A549 (cell line): ENCODE data around the gene ORMDL2. TPM values are rescaled to one million over a fixed set of nuclear protein-coding genes. Genes with fewer than 3 reads are reported as not detected.

Source experiments
- ATAC-seq, 2 experiments: fragments of 200-7000 bp in 1 of 2; fragments of >200 bp in 1 of 2; cut with Nextera tagmentation in 1 of 2; cut with Tn5 transposase in 1 of 2; 3 replicates each; pipeline versions ENCODE4 v1.8.0 to v1.9.1; 2018 to 2020; ENCODE audit warnings: mild to moderate bottlenecking in 1 of 2, moderate library complexity in 1 of 2
- CTCF ChIA-PET: fragments of 300-600 bp; sonication (Branson Sonifier 250); formaldehyde crosslinking; extraction: SDS; loops from one replicate; lab custom pipeline; 2021; ENCODE audit warnings: antibody characterized with exemption, inconsistent platforms; lab: Yijun Ruan, JAX
- POLR2A ChIA-PET: fragments of 350-600 bp; formaldehyde crosslinking; extraction: SDS; loops from one replicate; lab custom pipeline; 2021; ENCODE audit warnings: antibody characterized with exemption, inconsistent platforms; lab: Yijun Ruan, JAX
- DNase-seq, 2 experiments: peaks; one replicate each; pipeline versions ENCODE4 v3.0.0 to v3.0.0-alpha.2; 2011 to 2016; ENCODE audit warnings: low read depth in 1 of 2, low spot score in 1 of 2
- FAIRE-seq: peaks from 2 replicates; lab custom pipeline; 2011; peaks lifted over from hg19 to GRCh38; lab: Jason Lieb, UNC
- H3K27ac ChIP-seq, 2 experiments: fragments of >200 bp; sonication (Bioruptor Twin); formaldehyde crosslinking; 3 replicates each; pipeline ENCODE4 v1.5.1; 2016 to 2017
- H3K4me1 ChIP-seq: fragments of >200 bp; sonication (Bioruptor Twin); formaldehyde crosslinking; 3 replicates; pipeline ENCODE4 v1.6.1; 2016
- H3K4me2 ChIP-seq: fragments of >200 bp; sonication (Bioruptor Twin); formaldehyde crosslinking; 3 replicates; pipeline ENCODE4 v1.6.1; 2016
- H3K4me3 ChIP-seq: fragments of >200 bp; sonication (Bioruptor Twin); formaldehyde crosslinking; 3 replicates; pipeline ENCODE4 v1.5.1; 2016
- H3K9me3 ChIP-seq: fragments of >200 bp; sonication (Bioruptor Twin); formaldehyde crosslinking; 3 replicates; pipeline ENCODE4 v1.6.1; 2016
- BCL3 ChIP-seq: fragments of >200 bp; sonication (Bioruptor Twin); formaldehyde crosslinking; IDR thresholded peaks from 3 replicates; pipeline ENCODE4 v1.6.1; 2016
- CEBPB ChIP-seq, 2 experiments: fragments of >200 bp in 1 of 2; sonication (Bioruptor Twin) in 1 of 2; formaldehyde crosslinking in 1 of 2; IDR thresholded peaks; 2 replicates each; pipeline ENCODE4 v1.6.1; 2012 to 2016
- EHF ChIP-seq: fragments of 250-450 bp; sonication (Bioruptor Pico); IDR thresholded peaks from 2 replicates; pipeline ENCODE4 v1.5.0; 2020; ENCODE audit warnings: mild to moderate bottlenecking
- ELK1 ChIP-seq: fragments of 150-350 bp; IDR thresholded peaks from 2 replicates; pipeline ENCODE4 v1.6.1; 2014; ENCODE audit warnings: low read depth, mild to moderate bottlenecking, low read length
- EP300 ChIP-seq, 2 experiments: fragments of >200 bp; sonication (Bioruptor Twin); formaldehyde crosslinking; IDR thresholded peaks; 2 replicates in 1 of 2; 3 replicates in 1 of 2; pipeline ENCODE4 v1.6.1; 2016 to 2017
- FOSL2 ChIP-seq, 2 experiments: fragments of 450-650 bp in 1 of 2; fragments of >200 bp in 1 of 2; sonication (Bioruptor Twin) in 1 of 2; formaldehyde crosslinking; IDR thresholded peaks; 2 replicates each; pipeline versions ENCODE4 v1.5.0 to v1.6.1; 2016 to 2020; ENCODE audit warnings: mild to moderate bottlenecking in 1 of 2, moderate library complexity in 1 of 2
- HEYL ChIP-seq: fragments of 250-450 bp; sonication (Bioruptor Pico); IDR thresholded peaks from 2 replicates; pipeline ENCODE4 v1.8.0; 2021; ENCODE audit warnings: mild to moderate bottlenecking, moderate library complexity
- HOXA7 ChIP-seq: fragments of 250-450 bp; sonication (Bioruptor Pico); IDR thresholded peaks from 2 replicates; pipeline ENCODE4 v1.5.0; 2020; ENCODE audit warnings: mild to moderate bottlenecking, moderate library complexity
- HOXB13 ChIP-seq: fragments of 250-450 bp; sonication (Bioruptor Pico); IDR thresholded peaks from 2 replicates; pipeline ENCODE4 v1.5.0; 2020; ENCODE audit warnings: low read depth, mild to moderate bottlenecking, moderate library complexity
- JUN ChIP-seq, 2 experiments: fragments of >200 bp; sonication (Bioruptor Twin); formaldehyde crosslinking; IDR thresholded peaks; 2 replicates in 1 of 2; 3 replicates in 1 of 2; pipeline ENCODE4 v1.6.1; 2016 to 2017
- JUNB ChIP-seq: fragments of >200 bp; sonication (Bioruptor Twin); formaldehyde crosslinking; IDR thresholded peaks from 2 replicates; pipeline ENCODE4 v1.6.1; 2016
- KDM5A ChIP-seq: fragments of 200-600 bp; sonication (generic); IDR thresholded peaks from 2 replicates; pipeline ENCODE4 v1.6.1; 2016; ENCODE audit warnings: antibody characterized with exemption, mild to moderate bottlenecking
- MAX ChIP-seq: IDR thresholded peaks from 2 replicates; pipeline ENCODE4 v1.6.1; 2012
- MAZ ChIP-seq: fragments of 150-350 bp; IDR thresholded peaks from 2 replicates; pipeline ENCODE4 v1.6.1; 2014; ENCODE audit warnings: antibody characterized with exemption, low read depth, low read length, borderline replicate concordance
- PBX3 ChIP-seq: IDR thresholded peaks from 2 replicates; pipeline ENCODE4 v1.6.1; 2012
- PHF8 ChIP-seq: fragments of 200-600 bp; sonication (generic); IDR thresholded peaks from 2 replicates; pipeline ENCODE4 v1.6.1; 2016; ENCODE audit warnings: low read depth, mild to moderate bottlenecking, antibody characterized with exemption, moderate library complexity, borderline replicate concordance
- POLR2A ChIP-seq: IDR thresholded peaks from 2 replicates; pipeline ENCODE4 v1.6.1; 2012; ENCODE audit warnings: mild to moderate bottlenecking, low read length
- RARB ChIP-seq: fragments of 250-450 bp; sonication (Bioruptor Pico); IDR thresholded peaks from 2 replicates; pipeline ENCODE4 v1.8.0; 2021; ENCODE audit warnings: mild to moderate bottlenecking, moderate library complexity
- REST ChIP-seq: fragments of 200-600 bp; sonication (generic); IDR thresholded peaks from 2 replicates; pipeline ENCODE4 v1.6.1; 2016; ENCODE audit warnings: antibody characterized with exemption, mild to moderate bottlenecking, moderate library complexity
- TFCP2L1 ChIP-seq: fragments of 250-450 bp; sonication (Bioruptor Pico); IDR thresholded peaks from 2 replicates; pipeline ENCODE4 v1.5.0; 2021; ENCODE audit warnings: mild to moderate bottlenecking
- TP53 ChIP-seq: fragments of 250-450 bp; sonication (Bioruptor Pico); IDR thresholded peaks from 2 replicates; pipeline ENCODE4 v1.5.0; 2021; ENCODE audit warnings: mild to moderate bottlenecking, moderate library complexity
- ZNF302 ChIP-seq: fragments of 250-450 bp; sonication (Bioruptor Pico); IDR thresholded peaks from 2 replicates; pipeline ENCODE4 v1.9.0; 2021; ENCODE audit warnings: inconsistent platforms, mild to moderate bottlenecking, moderate library complexity
- WGBS: methylation state at CpG from one replicate; pipeline ENCODE4 v1.1.6; 2017; ENCODE audit errors: missing lambda C conversion rate; 5-methylcytosine and 5-hydroxymethylcytosine counted together
- polyA minus RNA-seq: library from RNA; depleted of rRNA, polyadenylated mRNA; stranded (reverse); fragments of >200 nt; gene quantifications from 2 replicates; pipeline ENCODE4 v1.2.3, GENCODE V29; 2011; rRNA and poly(A)+ RNA removed
- polyA plus RNA-seq, 4 experiments: library from polyadenylated mRNA; depleted of rRNA in 3 of 4; stranded (reverse); fragments of >200 nt; fragmentation: RNase III in 1 of 4; extraction: RNeasy Plus Mini Kit Qiagen cat#74134 plus additional on column Dnase treatment in 1 of 4; gene quantifications; 2 replicates in 3 of 4; 3 replicates in 1 of 4; pipeline ENCODE4 v1.2.3, GENCODE V29; 2011 to 2017
- TF ChIP-seq, protein P1 (sequence below): fragments of 250-450 bp; sonication (Bioruptor Pico); IDR thresholded peaks from 2 replicates; pipeline ENCODE4 v1.5.0; 2021; ENCODE audit warnings: mild to moderate bottlenecking, moderate library complexity, borderline replicate concordance
- TF ChIP-seq, protein P2 (sequence below): fragments of 250-450 bp; sonication (Bioruptor Pico); IDR thresholded peaks from 2 replicates; pipeline ENCODE4 v1.5.0; 2020; ENCODE audit warnings: low read depth, mild to moderate bottlenecking, moderate library complexity

The ORMDL2 gene
- polyA plus RNA-seq (2011; rRNA removed): 93.6 and 138 TPM in 2 replicates
- 81.1 and 93.2 TPM in 2 replicates for polyA plus RNA-seq (2012; cell fraction: cytosol; rRNA removed)
- 36.1 and 50.3 TPM in 2 replicates for polyA plus RNA-seq (2012; cell fraction: nucleus; rRNA removed)
- 73.5 to 82.9 TPM (median 79.0 TPM) in 3 replicates for polyA plus RNA-seq (2017; fragmentation: RNase III; extraction: RNeasy Plus Mini Kit Qiagen cat#74134 plus additional on column Dnase treatment)
- 140 and 169 TPM in 2 replicates for polyA minus RNA-seq

- CTCF ChIA-PET: interaction anchor here (0.6 to 3.0 kb wide), 11 partner anchors 9 to 372 kb away, joined by 3 to 21 read pairs (median 4); partner anchors contain the start of gene SMARCC2
- TF ChIP-seq MAX: peak; percentile 58; the same call in 1 of the 2 replicates
- TF ChIP-seq BCL3: peak; percentile 27; the same call in 1 of the 3 replicates
- no peak for TF ChIP-seq EHF
- TF ChIP-seq CEBPB (IDR thresholded peaks at IDR 0.05): peak in 1 of 2 experiments; percentile 34; a peak in 1 of 4 replicates
- TF ChIP-seq TFCP2L1 (CRISPR knock-in tag): no peak
- TF ChIP-seq, protein P1, sequence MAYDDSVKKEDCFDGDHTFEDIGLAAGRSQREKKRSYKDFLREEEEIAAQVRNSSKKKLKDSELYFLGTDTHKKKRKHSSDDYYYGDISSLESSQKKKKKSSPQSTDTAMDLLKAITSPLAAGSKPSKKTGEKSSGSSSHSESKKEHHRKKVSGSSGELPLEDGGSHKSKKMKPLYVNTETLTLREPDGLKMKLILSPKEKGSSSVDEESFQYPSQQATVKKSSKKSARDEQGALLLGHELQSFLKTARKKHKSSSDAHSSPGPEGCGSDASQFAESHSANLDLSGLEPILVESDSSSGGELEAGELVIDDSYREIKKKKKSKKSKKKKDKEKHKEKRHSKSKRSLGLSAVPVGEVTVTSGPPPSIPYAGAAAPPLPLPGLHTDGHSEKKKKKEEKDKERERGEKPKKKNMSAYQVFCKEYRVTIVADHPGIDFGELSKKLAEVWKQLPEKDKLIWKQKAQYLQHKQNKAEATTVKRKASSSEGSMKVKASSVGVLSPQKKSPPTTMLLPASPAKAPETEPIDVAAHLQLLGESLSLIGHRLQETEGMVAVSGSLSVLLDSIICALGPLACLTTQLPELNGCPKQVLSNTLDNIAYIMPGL (CRISPR knock-in tag): no peak
- TF ChIP-seq MAZ: peak; percentile 98
- no peak for TF ChIP-seq JUNB
- 0 out of 2 replicates have a peak, but pooled peaks have one; percentile 34 for TF ChIP-seq RARB (CRISPR knock-in tag)
- no peak for TF ChIP-seq EP300 (IDR thresholded peaks at IDR 0.05)
- TF ChIP-seq FOSL2 (IDR thresholded peaks at IDR 0.05): no peak
- TF ChIP-seq FOSL2 (CRISPR knock-in tag; IDR thresholded peaks at IDR 0.05): no peak
- TF ChIP-seq HOXB13 (CRISPR knock-in tag): no peak
- no peak for TF ChIP-seq ZNF302 (CRISPR knock-in tag)
- TF ChIP-seq ELK1: no peak
- TF ChIP-seq PBX3: peak; percentile 92
- TF ChIP-seq JUN (IDR thresholded peaks at IDR 0.05): peak; percentile 55 to 74; a peak in 4 of 5 replicates
- TF ChIP-seq REST: no peak; the same call in 1 of the 2 replicates
- TF ChIP-seq PHF8: peak; percentile 83; the same call in 1 of the 2 replicates
- TF ChIP-seq POLR2A: peak; percentile 83
- no peak for TF ChIP-seq HOXA7 (CRISPR knock-in tag)
- TF ChIP-seq HEYL (CRISPR knock-in tag): no peak
- TF ChIP-seq TP53 (CRISPR knock-in tag): no peak
- TF ChIP-seq, protein P2, sequence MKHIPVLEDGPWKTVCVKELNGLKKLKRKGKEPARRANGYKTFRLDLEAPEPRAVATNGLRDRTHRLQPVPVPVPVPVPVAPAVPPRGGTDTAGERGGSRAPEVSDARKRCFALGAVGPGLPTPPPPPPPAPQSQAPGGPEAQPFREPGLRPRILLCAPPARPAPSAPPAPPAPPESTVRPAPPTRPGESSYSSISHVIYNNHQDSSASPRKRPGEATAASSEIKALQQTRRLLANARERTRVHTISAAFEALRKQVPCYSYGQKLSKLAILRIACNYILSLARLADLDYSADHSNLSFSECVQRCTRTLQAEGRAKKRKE: 0 out of 2 replicates have a peak, but pooled peaks have one; percentile 9
- peak; percentile 73; the same call in 1 of the 2 replicates for TF ChIP-seq KDM5A
- FAIRE-seq (peak; percentile 98), ATAC-seq (peak; percentile 97), DNase-seq (peak; percentile 99 to 100)
- Histone ChIP-seq H3K4me1 (peaks cover 26% of the 10 kb centered on the region), H3K4me3 (peak within 1 kb of the TSS; percentile 90), H3K4me2 (peak within 1 kb of the TSS; percentile 82), H3K27ac (peak within 1 kb of the TSS; percentile 95 to 96), H3K9me3 (no peaks in the 10 kb centered on the region)
- WGBS: under 1% methylated on average over 38 of the region's 38 CpGs
- POLR2A ChIA-PET: interaction anchor here (0.6 to 3.7 kb wide), 20 partner anchors 8 to 287 kb away, joined by 3 to 84 read pairs (median 4); partner anchors contain the start of genes BLOC1S1, CD63, DGKA and DNAJC14
These were observed at the start of gene ORMDL2, which contains the start of gene SARNP for GRCh38 chr12:55817345-55818139. TSS of gene ORMDL2 (plus strand) at chr12:55818041. CDS start at chr12:55819000, 959 bp downstream. TSS of gene SARNP (minus strand) at chr12:55817724. CDS start at chr12:55817701, 23 bp downstream.
